ENCODE measurements around the gene SGTA.
"Not testable (repeated sequence)": the region's sequence is repeated elsewhere in the genome, so short reads cannot be mapped to it uniquely, and the experiment has no call there.

SGTA gene

DNA sequence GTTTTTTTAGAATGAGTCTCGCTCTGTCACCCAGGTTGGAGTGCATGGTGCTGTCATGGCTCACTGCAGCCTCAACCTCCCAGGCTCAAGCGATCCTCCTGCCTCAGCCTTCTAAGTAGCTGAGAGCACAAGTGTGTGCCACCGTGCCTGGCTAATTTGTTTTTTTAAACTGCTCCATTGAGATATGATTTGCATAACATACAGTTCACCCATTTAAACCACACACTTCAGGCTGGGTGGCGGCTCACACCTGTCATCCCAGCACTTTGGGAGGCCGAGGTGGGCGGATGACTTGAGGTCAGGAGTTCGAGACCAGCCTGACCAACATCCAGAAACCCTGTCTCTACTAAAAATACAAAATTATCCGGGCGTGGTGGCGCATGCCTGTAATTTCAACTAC, 9.6 kb upstream of the SGTA start:
- H3K4me3 Mint-ChIP-seq; H3K9me3 Mint-ChIP-seq; H3K27ac Mint-ChIP-seq; H3K4me1 Mint-ChIP-seq (ENCODE audit: low read depth); H3K27me3 Mint-ChIP-seq (ENCODE audit: low read depth); DNase-seq (ENCODE audit: low spot score): not testable (repeated sequence)
- H3K36me3 Mint-ChIP-seq (ENCODE audit: low read depth): peaks cover 21% of the 10 kb centered on the region

DNA sequence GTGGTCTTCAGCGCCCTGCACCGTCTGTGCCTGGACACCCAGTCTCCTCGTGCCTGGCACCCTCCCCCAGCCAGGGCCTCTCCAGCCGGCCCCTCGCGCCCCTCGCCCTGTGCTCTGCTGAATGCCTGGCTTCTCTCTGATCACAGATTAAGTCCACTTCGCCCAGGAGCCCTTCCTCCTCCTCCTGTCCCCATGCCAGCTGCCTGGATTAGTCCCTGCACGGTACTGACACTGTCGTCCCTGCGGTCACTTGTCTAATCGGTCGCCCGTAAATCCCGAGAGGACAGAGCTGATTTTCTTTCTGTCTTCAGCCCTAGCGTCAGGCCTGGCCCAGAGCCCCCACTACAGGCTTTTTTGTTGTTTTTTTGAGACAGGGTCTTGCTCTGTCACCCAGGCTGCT, 8.8 kb upstream of the SGTA start:
- H3K27ac Mint-ChIP-seq: no peak overlapping the region
- no peak for DNase-seq (ENCODE audit: low spot score)
- peaks cover 15% of the 10 kb centered on the region for H3K4me1 Mint-ChIP-seq (ENCODE audit: low read depth)
- no peak overlapping the region for H3K4me3 Mint-ChIP-seq
- H3K36me3 Mint-ChIP-seq (ENCODE audit: low read depth): peaks cover 25% of the 10 kb centered on the region
- no peaks in the 10 kb centered on the region for H3K9me3 Mint-ChIP-seq
- no peaks in the 10 kb centered on the region for H3K27me3 Mint-ChIP-seq (ENCODE audit: low read depth)

DNA sequence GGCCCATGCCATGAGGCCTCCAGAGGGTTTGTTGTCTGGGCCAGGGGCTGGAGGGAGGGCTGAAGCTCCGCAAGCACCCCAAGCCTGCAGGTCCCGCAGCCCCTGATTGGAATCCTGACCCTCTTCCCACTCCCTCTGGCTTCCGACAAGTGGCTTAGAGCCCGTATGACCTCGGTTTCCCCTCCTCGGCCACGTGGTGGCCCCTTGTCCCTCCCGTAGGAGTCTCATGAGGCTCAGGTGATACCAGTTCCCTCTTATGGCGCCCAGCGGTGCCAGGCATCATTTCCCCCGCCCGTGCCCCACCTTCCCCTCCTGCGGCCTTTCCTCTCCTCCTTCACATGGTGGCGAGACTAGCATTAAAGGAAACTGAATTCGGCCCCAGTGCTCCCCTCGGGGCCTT, 8.4 kb upstream of the SGTA start:
- no peak for DNase-seq (ENCODE audit: low spot score)

DNA sequence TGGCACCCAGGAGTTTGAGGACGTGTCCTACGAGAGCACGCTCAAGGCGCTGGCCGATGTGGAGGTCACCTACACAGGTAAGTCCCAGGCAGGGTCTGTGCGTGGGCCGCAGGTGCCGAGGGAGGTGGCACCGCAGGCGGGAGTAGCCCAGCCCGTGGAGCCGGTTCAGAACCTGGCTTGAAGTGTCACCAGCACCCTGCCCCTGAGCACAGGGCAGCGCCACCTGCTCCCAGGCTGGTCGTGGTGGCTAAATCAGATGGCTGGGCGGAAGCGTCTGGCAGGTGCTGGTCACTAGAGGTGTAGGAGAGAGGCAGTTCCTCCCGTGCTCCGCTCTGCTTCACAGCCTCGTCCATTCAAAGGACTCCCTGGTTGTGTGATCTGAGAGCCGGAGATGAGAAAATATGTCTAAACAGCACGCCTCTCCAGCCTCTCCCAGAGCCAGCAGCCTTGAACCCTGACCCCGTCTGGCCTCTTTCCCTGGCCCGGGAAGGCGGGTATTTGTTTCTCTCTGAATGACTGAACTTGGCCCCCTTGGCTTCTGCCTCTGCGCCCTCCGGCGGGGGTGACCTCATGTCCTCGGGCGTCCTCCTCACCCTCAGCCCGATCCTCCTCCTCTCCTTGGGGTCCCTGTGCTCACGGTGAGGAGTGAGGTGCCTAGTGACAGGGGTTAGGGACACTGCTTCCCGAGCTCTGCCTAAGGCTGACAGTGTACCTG, 7.6 kb upstream of the SGTA start:
- no peak overlapping the region for H3K27ac Mint-ChIP-seq
- H3K4me3 Mint-ChIP-seq: no peak overlapping the region
- DNase-seq (ENCODE audit: low spot score): no peak
- H3K4me1 Mint-ChIP-seq (ENCODE audit: low read depth): peaks cover 18% of the 10 kb centered on the region
- no peaks in the 10 kb centered on the region for H3K9me3 Mint-ChIP-seq
- peaks cover 21% of the 10 kb centered on the region for H3K36me3 Mint-ChIP-seq (ENCODE audit: low read depth)
- H3K27me3 Mint-ChIP-seq (ENCODE audit: low read depth): no peaks in the 10 kb centered on the region

More for the DNA sequence above, 8.4 kb upstream of the SGTA start:
- H3K27ac Mint-ChIP-seq: no peak overlapping the region
- H3K27me3 Mint-ChIP-seq (ENCODE audit: low read depth): no peaks in the 10 kb centered on the region
- peaks cover 25% of the 10 kb centered on the region for H3K36me3 Mint-ChIP-seq (ENCODE audit: low read depth)
- peaks cover 15% of the 10 kb centered on the region for H3K4me1 Mint-ChIP-seq (ENCODE audit: low read depth)
- no peaks in the 10 kb centered on the region for H3K9me3 Mint-ChIP-seq
- H3K4me3 Mint-ChIP-seq: no peak overlapping the region

DNA sequence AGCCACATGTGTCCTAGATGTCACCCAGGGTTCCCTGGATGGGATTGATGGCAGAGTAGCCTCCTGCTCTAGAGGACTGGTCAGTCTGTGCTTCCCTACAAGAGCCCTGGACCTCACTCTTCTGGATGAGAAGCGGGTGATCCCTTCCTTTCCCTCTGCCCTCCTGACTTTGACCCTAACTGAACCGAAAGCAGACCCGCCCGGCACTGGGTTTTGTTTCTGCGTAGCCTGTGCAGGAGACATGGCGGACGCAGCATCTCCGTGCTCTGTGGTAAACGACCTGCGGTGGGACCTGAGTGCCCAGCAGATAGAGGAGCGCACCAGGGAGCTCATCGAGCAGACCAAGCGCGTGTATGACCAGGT, 7.1 kb upstream of the SGTA start:
- no peak overlapping the region for H3K27ac Mint-ChIP-seq
- H3K27me3 Mint-ChIP-seq (ENCODE audit: low read depth): no peaks in the 10 kb centered on the region
- H3K9me3 Mint-ChIP-seq: no peaks in the 10 kb centered on the region
- DNase-seq (ENCODE audit: low spot score): no peak
- no peak overlapping the region for H3K4me3 Mint-ChIP-seq
- peaks cover 19% of the 10 kb centered on the region for H3K4me1 Mint-ChIP-seq (ENCODE audit: low read depth)
- peaks cover 18% of the 10 kb centered on the region for H3K36me3 Mint-ChIP-seq (ENCODE audit: low read depth)

DNA sequence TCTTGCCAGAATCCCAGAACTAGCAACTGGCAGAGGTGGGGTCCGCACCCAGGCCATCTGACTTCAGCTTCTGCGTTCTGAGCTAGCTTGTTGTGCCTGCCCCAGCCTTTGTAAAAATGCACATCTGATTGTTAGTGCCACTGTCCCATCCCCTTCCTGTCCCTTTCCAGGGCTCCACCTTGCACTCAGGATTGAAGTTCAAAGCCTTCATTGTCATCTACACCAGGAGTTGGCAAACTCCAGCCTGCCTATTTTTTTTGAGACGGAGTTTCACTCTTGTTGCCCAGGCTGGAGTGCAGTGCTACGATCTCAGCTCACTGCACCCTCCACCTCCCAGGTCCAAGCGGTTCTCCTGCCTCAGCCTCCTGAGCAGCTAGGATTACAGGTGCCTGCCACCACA, 5.2 kb upstream of the SGTA start:
- Mint-ChIP-seq H3K27me3 (ENCODE audit: low read depth) (no peaks in the 10 kb centered on the region), H3K9me3 (no peaks in the 10 kb centered on the region), H3K27ac (no peak overlapping the region), H3K4me1 (ENCODE audit: low read depth) (peaks cover 25% of the 10 kb centered on the region), H3K4me3 (peak overlapping the region; percentile 24), H3K36me3 (ENCODE audit: low read depth) (peaks cover 14% of the 10 kb centered on the region)
- no peak for DNase-seq (ENCODE audit: low spot score)

DNA sequence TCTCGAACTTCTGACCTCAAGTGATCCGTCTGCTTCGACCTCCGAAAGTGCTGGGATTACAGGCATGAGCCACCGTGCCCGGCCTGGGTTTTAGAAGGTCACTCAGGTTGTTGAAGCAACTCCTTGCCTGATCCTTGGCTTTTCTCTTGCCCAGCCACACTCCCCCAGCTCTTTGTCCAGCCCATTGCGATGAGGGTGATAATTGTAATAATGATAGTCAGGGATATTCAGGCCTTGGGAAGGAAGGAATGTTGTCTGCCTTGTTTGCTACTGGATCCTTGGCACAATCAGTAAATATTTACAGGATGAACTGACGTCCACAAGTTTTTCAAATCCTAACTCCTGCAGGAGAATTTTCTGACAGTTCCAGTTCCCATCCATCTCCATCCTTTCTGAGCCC, 4.0 kb upstream of the SGTA start:
- Mint-ChIP-seq H3K36me3 (ENCODE audit: low read depth) (peaks cover 14% of the 10 kb centered on the region), H3K27me3 (ENCODE audit: low read depth) (no peaks in the 10 kb centered on the region), H3K4me3 (peak overlapping the region; percentile 97), H3K9me3 (no peaks in the 10 kb centered on the region), H3K27ac (no peak overlapping the region), H3K4me1 (ENCODE audit: low read depth) (peaks cover 29% of the 10 kb centered on the region)
- no peak for DNase-seq (ENCODE audit: low spot score)

DNA sequence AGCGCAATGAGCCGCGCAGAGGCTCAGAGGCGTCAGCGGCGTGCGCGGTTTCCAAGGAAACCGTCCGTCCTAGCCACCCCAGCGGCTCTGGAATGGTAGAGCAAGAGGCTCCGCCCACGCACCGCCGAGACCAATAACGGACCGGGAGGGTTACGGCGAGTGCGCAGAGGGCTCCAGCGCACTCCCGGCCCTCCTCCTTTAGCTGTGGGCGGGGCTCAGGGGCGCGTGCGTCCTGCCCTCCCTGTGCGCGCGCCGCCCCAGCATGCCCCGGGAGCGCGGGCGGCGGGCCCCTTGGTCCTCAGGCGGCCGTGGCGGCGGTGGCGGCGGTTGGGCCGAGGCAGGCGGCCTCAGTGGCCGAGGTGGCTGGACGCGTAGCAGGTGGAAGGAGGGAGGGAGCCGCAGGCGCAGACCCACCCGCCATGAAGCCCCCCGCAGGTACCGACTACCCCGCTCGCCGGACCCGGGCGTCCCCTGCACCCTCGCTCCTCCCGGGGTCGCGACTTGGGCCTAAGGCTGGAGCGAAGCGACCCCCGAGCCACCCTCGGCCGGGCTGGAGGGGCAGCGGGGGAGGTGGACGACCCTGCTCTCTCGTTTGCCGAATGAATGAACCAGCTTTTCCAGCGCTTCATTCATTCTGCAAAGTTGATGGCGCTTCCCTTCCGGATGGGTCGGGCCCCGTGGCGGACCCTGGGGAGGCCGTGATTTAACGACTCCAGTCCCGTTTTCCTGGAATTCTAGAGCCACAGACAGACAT, 2.3 kb upstream of the SGTA start, which contains the start of gene THOP1:
TSS of gene THOP1 (plus strand) at position 260 of the 754 bp plus-strand sequence. CDS start at position 420, 160 bp downstream.
- Mint-ChIP-seq H3K9me3 (no peaks in the 10 kb centered on the region), H3K27ac (peak within 1 kb of the TSS; percentile 82), H3K27me3 (ENCODE audit: low read depth) (no peaks in the 10 kb centered on the region), H3K36me3 (ENCODE audit: low read depth) (peaks cover 11% of the 10 kb centered on the region), H3K4me3 (peak within 1 kb of the TSS; percentile 97), H3K4me1 (ENCODE audit: low read depth) (peaks cover 40% of the 10 kb centered on the region)
- peak; percentile 99 for DNase-seq (ENCODE audit: low spot score)

DNA sequence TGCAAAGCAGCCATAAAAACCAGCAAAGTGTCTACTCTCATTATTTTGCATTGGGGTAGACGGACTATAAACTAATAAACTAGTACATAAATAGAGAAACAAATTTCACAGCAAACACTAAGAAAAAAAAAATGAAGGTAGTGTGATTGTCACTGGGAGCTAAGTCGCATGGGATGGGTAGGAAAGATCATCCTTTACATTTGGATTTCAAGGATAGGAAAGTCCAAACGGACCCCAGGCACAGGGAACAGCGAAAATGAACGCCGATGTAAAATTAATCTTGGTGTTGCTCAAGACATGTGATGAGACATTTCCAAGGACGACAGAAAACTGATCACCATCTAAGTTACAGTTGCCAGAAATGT, 690 bp upstream of the SGTA start:
- Mint-ChIP-seq H3K36me3 (ENCODE audit: low read depth) (peaks cover 8% of the 10 kb centered on the region), H3K4me3 (peak overlapping the region; percentile 94), H3K9me3 (no peaks in the 10 kb centered on the region), H3K4me1 (ENCODE audit: low read depth) (peaks cover 41% of the 10 kb centered on the region), H3K27me3 (ENCODE audit: low read depth) (no peaks in the 10 kb centered on the region), H3K27ac (peak overlapping the region; percentile 93)
- DNase-seq (ENCODE audit: low spot score): no peak

DNA sequence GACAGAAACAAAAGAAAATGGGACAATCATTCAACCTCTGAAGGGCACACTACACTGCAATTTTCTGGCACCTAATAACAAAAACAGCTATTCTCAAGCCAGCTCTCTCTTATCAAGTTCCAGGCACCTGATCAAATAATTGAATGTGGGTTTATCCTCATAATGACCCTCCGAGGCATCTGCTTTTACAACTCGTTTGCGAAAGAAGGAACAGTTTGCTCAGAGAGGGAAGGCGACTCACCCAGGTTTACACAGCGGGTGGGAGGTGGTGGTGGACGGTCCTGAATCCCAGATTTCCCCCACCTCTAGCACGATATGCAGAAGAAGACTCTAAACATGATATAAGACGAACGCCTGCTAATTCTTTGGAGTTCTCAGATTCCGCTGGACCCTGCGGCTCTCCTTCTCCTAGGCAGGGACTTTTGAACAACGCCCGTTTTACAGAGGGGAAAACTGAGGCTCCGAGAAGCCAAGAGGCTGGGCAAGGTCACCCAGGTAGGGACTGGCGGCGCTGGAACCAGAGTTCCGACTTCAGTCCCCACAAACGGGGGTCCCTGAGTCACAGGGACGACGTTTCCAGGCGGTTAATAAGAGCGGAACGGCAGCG, 641 bp downstream of the SGTA start:
- Mint-ChIP-seq H3K9me3 (no peaks in the 10 kb centered on the region), H3K36me3 (ENCODE audit: low read depth) (peaks cover 9% of the 10 kb centered on the region), H3K27me3 (ENCODE audit: low read depth) (no peaks in the 10 kb centered on the region), H3K4me3 (peak overlapping the region; percentile 94), H3K4me1 (ENCODE audit: low read depth) (peaks cover 35% of the 10 kb centered on the region), H3K27ac (peak overlapping the region; percentile 93)
- DNase-seq (ENCODE audit: low spot score): peak; percentile 7

DNA sequence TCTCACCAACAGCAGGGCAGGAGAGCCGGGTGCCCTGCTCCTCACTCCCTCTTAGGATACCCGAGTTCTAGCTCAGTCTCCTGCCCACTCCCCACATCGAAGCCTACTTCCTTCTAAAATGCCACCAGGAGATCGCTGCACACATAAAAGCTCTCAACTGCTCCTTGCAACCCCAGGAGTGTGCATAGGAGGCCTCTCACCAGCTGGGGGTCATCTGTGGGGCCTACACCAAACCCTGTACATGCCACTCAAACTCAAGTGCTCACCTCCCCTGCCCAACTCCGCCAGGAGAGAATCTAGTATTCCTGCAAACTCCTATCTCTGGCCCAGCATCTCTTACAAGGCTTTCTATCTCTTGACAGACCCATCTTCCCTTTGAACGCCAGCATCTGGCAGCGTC, 2.8 kb downstream of the SGTA start:
- no peak overlapping the region for H3K4me3 Mint-ChIP-seq
- peaks cover 16% of the 10 kb centered on the region for H3K36me3 Mint-ChIP-seq (ENCODE audit: low read depth)
- no peaks in the 10 kb centered on the region for H3K9me3 Mint-ChIP-seq
- DNase-seq (ENCODE audit: low spot score): no peak
- peaks cover 39% of the 10 kb centered on the region for H3K4me1 Mint-ChIP-seq (ENCODE audit: low read depth)
- H3K27ac Mint-ChIP-seq: no peak overlapping the region
- H3K27me3 Mint-ChIP-seq (ENCODE audit: low read depth): no peaks in the 10 kb centered on the region

DNA sequence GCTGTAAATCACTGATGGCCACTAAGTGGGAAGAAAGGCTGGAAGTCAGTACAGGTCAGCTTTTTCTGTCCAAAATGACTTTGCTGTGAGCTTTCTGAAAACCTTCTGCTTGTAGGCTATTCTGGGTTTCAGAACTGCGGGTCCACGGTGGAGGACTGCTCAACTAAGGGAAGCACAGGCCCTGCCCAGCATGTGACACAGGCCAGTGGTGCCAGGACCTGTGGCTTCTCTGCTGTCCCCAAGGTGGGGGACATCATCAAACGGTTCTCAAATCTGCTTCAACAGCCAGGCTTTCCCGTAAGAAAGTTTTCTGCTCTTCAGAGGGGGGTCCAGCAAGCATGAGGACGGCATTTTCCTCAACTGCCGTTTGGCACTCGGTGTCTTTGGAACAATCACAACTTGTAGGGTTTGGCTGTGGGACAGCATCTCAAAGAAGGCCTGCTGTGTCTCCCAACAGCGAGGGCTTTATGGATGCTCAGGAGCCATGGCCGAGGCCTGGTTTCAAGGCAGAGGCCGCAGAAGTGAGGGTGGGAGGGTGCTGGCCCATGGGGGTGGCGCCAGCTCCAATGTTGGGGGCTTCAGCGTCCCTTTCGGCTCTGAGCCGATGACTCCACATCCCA, 3.8 kb downstream of the SGTA start:
- Mint-ChIP-seq H3K27me3 (ENCODE audit: low read depth) (no peaks in the 10 kb centered on the region), H3K27ac (no peak overlapping the region), H3K9me3 (no peaks in the 10 kb centered on the region), H3K4me1 (ENCODE audit: low read depth) (peaks cover 46% of the 10 kb centered on the region), H3K4me3 (no peak overlapping the region), H3K36me3 (ENCODE audit: low read depth) (peaks cover 19% of the 10 kb centered on the region)
- DNase-seq (ENCODE audit: low spot score): no peak

DNA sequence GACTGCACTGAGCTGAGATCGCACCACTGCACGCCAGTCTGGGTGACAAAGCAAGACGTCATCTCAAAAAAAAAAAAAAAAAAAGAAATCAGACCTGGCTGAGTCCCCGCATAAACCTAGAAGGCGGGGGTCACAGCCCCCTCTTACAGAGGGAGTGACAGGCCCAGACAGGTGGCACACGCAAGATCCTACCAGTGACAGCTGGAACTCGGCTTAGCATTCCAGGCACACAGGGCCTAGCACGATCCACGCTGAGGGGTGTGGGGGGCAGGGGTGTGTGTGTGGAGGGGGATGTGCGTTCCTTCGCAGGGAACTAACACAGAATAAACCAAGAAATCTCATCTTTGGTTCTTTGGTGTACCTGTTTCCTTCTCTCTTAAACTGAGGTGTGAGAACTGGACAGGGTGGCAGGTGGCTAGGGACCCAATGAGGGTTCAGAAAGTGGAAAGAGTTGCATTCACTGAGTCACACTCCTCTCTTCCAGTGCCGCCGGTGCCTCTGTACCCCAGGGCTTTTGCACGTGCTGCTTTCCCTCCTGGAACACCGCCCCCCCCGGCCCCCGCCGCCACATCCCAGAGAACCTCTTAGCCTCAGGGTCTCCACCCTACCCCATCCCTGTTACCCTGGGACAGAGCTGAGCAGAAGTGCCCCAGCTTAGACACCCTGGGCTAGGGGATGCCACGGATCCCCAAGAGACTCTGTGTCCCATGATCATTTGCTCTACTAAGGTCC, 5.0 kb downstream of the SGTA start:
- Mint-ChIP-seq H3K4me1 (ENCODE audit: low read depth) (peaks cover 40% of the 10 kb centered on the region), H3K27me3 (ENCODE audit: low read depth) (no peaks in the 10 kb centered on the region), H3K9me3 (no peaks in the 10 kb centered on the region), H3K27ac (peak overlapping the region; percentile 26), H3K4me3 (no peak overlapping the region), H3K36me3 (ENCODE audit: low read depth) (peaks cover 19% of the 10 kb centered on the region)
- DNase-seq (ENCODE audit: low spot score): no peak
